HCEC 1CT (cell line): Measurements from ENCODE around the gene RAB3C.
"Not testable (repeated sequence)": the region's sequence is repeated elsewhere in the genome, so short reads cannot be mapped to it uniquely, and the experiment has no call there.

ENCODE experiments used
- DNase-seq: peaks from one replicate; pipeline ENCODE4 v3.0.0-alpha.2; 2017

RAB3C gene

GRCh38 chr5:58680503-58680902, 97.6 kb downstream of the RAB3C start:
- DNase-seq: no peak

- no peak for DNase-seq
These were observed 99.1 kb downstream of the RAB3C start for GRCh38 chr5:58681943-58682342.

GRCh38 chr5:58683567-58683966, 100.7 kb downstream of the RAB3C start:
- no peak for DNase-seq

- DNase-seq: no peak
These were observed 104.2 kb downstream of the RAB3C start for GRCh38 chr5:58687079-58687478.

GRCh38 chr5:58687595-58687994, 104.7 kb downstream of the RAB3C start:
- DNase-seq: no peak

GRCh38 chr5:58699088-58699761, 116.3 kb downstream of the RAB3C start:
- DNase-seq: not testable (repeated sequence)

GRCh38 chr5:58699762-58700118, 116.9 kb downstream of the RAB3C start:
- no peak for DNase-seq

GRCh38 chr5:58703925-58704555, 121.2 kb downstream of the RAB3C start:
- DNase-seq: no peak

GRCh38 chr5:58706736-58707135, 123.9 kb downstream of the RAB3C start:
- DNase-seq: no peak

- DNase-seq: no peak
These were observed 125.6 kb downstream of the RAB3C start for GRCh38 chr5:58708456-58708855.

GRCh38 chr5:58710425-58710824, 127.5 kb downstream of the RAB3C start:
- not testable (repeated sequence) for DNase-seq

GRCh38 chr5:58710871-58711270, 128.0 kb downstream of the RAB3C start:
- DNase-seq: no peak

- no peak for DNase-seq
These were observed 129.1 kb downstream of the RAB3C start for GRCh38 chr5:58711965-58712364.

- no peak for DNase-seq
These were observed 131.2 kb downstream of the RAB3C start for GRCh38 chr5:58714046-58714445.

- no peak for DNase-seq
These were observed 133.3 kb downstream of the RAB3C start for GRCh38 chr5:58715997-58716656.

- DNase-seq: no peak
These were observed 133.8 kb downstream of the RAB3C start for GRCh38 chr5:58716713-58717112.

- no peak for DNase-seq
These were observed 134.6 kb downstream of the RAB3C start for GRCh38 chr5:58717303-58718007.

- DNase-seq: no peak
These were observed 135.5 kb downstream of the RAB3C start for GRCh38 chr5:58718269-58718978.

GRCh38 chr5:58722160-58722559, 139.3 kb downstream of the RAB3C start:
- no peak for DNase-seq

- no peak for DNase-seq
These were observed 142.1 kb downstream of the RAB3C start for GRCh38 chr5:58724992-58725391.

GRCh38 chr5:58731641-58732040, 148.8 kb downstream of the RAB3C start:
- DNase-seq: no peak

- no peak for DNase-seq
These were observed 152.8 kb downstream of the RAB3C start for GRCh38 chr5:58735637-58736036.

- DNase-seq: no peak
These were observed 153.3 kb downstream of the RAB3C start for GRCh38 chr5:58736214-58736613.
